Measurements from ENCODE around the gene SLC25A10.
"Not testable (repeated sequence)": the region's sequence is repeated elsewhere in the genome, so short reads cannot be mapped to it uniquely, and the experiment has no call there.

The SLC25A10 gene

GRCh38 chr17:81675515-81676221 lies 36.4 kb upstream of the SLC25A10 start:
- H3K27ac ChIP-seq (ENCODE audit: low read depth, low read length); H3K27me3 ChIP-seq (ENCODE audit: control insufficient read depth in 1 of 2, insufficient read depth in 2 of 2, low read length in 2 of 2); H3K9me3 ChIP-seq (ENCODE audit: control insufficient read depth in 1 of 2, low read length in 2 of 2); H3K4me1 ChIP-seq (ENCODE audit: control insufficient read depth in 1 of 2, insufficient read depth in 2 of 2, low read length in 2 of 2); H3K4me3 ChIP-seq (ENCODE audit: low read depth in 1 of 2, low read length in 2 of 2); H3K9ac ChIP-seq (ENCODE audit: low read depth in 1 of 2, low read length in 2 of 2): not testable (repeated sequence)
- peaks cover 15 to 36% of the 10 kb centered on the region in 2 donors for H3K36me3 ChIP-seq (ENCODE audit: control insufficient read depth in 1 of 2, insufficient read depth in 2 of 2, low read length in 2 of 2)

- Histone ChIP-seq H3K27ac (ENCODE audit: low read depth, low read length) (no peak overlapping the region), H3K4me1 (ENCODE audit: control insufficient read depth in 1 of 2, insufficient read depth in 2 of 2, low read length in 2 of 2) (no peaks in the 10 kb centered on the region), H3K36me3 (ENCODE audit: control insufficient read depth in 1 of 2, insufficient read depth in 2 of 2, low read length in 2 of 2) (peaks cover 6 to 30% of the 10 kb centered on the region in 2 donors), H3K9ac (ENCODE audit: low read depth in 1 of 2, low read length in 2 of 2) (no peak overlapping the region), H3K4me3 (ENCODE audit: low read depth in 1 of 2, low read length in 2 of 2) (no peak overlapping the region), H3K27me3 (ENCODE audit: control insufficient read depth in 1 of 2, insufficient read depth in 2 of 2, low read length in 2 of 2) (no peaks in the 10 kb centered on the region), H3K9me3 (ENCODE audit: control insufficient read depth in 1 of 2, low read length in 2 of 2) (no peaks in the 10 kb centered on the region)
These were observed 35.2 kb upstream of the SLC25A10 start for GRCh38 chr17:81676906-81677305.

GRCh38 chr17:81680150-81680549 lies 31.9 kb upstream of the SLC25A10 start:
- no peaks in the 10 kb centered on the region for H3K27me3 ChIP-seq (ENCODE audit: control insufficient read depth in 1 of 2, insufficient read depth in 2 of 2, low read length in 2 of 2)
- H3K9me3 ChIP-seq (ENCODE audit: control insufficient read depth in 1 of 2, low read length in 2 of 2): no peaks in the 10 kb centered on the region
- peaks cover 8 to 18% of the 10 kb centered on the region in 2 donors for H3K4me1 ChIP-seq (ENCODE audit: control insufficient read depth in 1 of 2, insufficient read depth in 2 of 2, low read length in 2 of 2)
- no peak overlapping the region for H3K27ac ChIP-seq (ENCODE audit: low read depth, low read length)
- H3K36me3 ChIP-seq (ENCODE audit: control insufficient read depth in 1 of 2, insufficient read depth in 2 of 2, low read length in 2 of 2): peaks cover 3 to 4% of the 10 kb centered on the region in 2 donors
- H3K9ac ChIP-seq (ENCODE audit: low read depth in 1 of 2, low read length in 2 of 2): no peak overlapping the region
- H3K4me3 ChIP-seq (ENCODE audit: low read depth in 1 of 2, low read length in 2 of 2): no peak overlapping the region

GRCh38 chr17:81681672-81682071 lies 30.4 kb upstream of the SLC25A10 start:
- peaks cover 14 to 23% of the 10 kb centered on the region in 2 donors for H3K4me1 ChIP-seq (ENCODE audit: control insufficient read depth in 1 of 2, insufficient read depth in 2 of 2, low read length in 2 of 2)

GRCh38 chr17:81682565-81683207 lies 29.4 kb upstream of the SLC25A10 start:
- H3K36me3 ChIP-seq (ENCODE audit: control insufficient read depth in 1 of 2, insufficient read depth in 2 of 2, low read length in 2 of 2): peaks cover 23 to 26% of the 10 kb centered on the region in 2 donors
- no peak overlapping the region for H3K27ac ChIP-seq (ENCODE audit: low read depth, low read length)
- peak overlapping the region; percentile 89 to 92 for H3K4me3 ChIP-seq (ENCODE audit: low read depth in 1 of 2, low read length in 2 of 2)
- no peaks in the 10 kb centered on the region for H3K9me3 ChIP-seq (ENCODE audit: control insufficient read depth in 1 of 2, low read length in 2 of 2)
- H3K4me1 ChIP-seq (ENCODE audit: control insufficient read depth in 1 of 2, insufficient read depth in 2 of 2, low read length in 2 of 2): peaks cover 14 to 23% of the 10 kb centered on the region in 2 donors
- peak overlapping the region; percentile 83 to 85 for H3K9ac ChIP-seq (ENCODE audit: low read depth in 1 of 2, low read length in 2 of 2)
- H3K27me3 ChIP-seq (ENCODE audit: control insufficient read depth in 1 of 2, insufficient read depth in 2 of 2, low read length in 2 of 2): no peaks in the 10 kb centered on the region

More at GRCh38 chr17:81681672-81682071, 30.4 kb upstream of the SLC25A10 start:
- H3K36me3 ChIP-seq (ENCODE audit: control insufficient read depth in 1 of 2, insufficient read depth in 2 of 2, low read length in 2 of 2): peaks cover 14 to 16% of the 10 kb centered on the region in 2 donors
- no peaks in the 10 kb centered on the region for H3K27me3 ChIP-seq (ENCODE audit: control insufficient read depth in 1 of 2, insufficient read depth in 2 of 2, low read length in 2 of 2)
- no peak overlapping the region for H3K9ac ChIP-seq (ENCODE audit: low read depth in 1 of 2, low read length in 2 of 2)
- no peak overlapping the region for H3K27ac ChIP-seq (ENCODE audit: low read depth, low read length)
- no peaks in the 10 kb centered on the region for H3K9me3 ChIP-seq (ENCODE audit: control insufficient read depth in 1 of 2, low read length in 2 of 2)
- H3K4me3 ChIP-seq (ENCODE audit: low read depth in 1 of 2, low read length in 2 of 2): no peak overlapping the region

DNA sequence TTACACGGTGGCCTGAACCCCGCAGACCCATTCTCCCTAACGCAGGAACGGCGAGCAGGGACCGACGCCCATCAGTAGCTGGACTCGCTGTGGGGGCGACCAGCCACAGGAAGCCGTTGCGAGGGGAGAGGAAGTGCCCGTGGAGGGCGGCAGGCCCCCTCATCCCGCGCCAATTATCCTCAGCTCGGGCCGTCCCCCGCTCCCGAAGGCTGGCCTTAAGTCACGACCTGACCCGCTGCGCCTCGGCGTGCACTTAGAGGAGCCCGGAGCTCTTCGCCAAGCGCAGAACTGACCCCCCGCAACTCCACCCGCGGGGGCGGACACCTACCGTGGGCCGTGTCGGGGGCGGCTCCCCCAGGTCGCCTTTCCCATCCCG lies 28.9 kb upstream of the SLC25A10 start:
- Histone ChIP-seq H3K4me3 (ENCODE audit: low read depth in 1 of 2, low read length in 2 of 2) (peak overlapping the region; percentile 89 to 92), H3K4me1 (ENCODE audit: control insufficient read depth in 1 of 2, insufficient read depth in 2 of 2, low read length in 2 of 2) (peaks cover 14 to 23% of the 10 kb centered on the region in 2 donors), H3K36me3 (ENCODE audit: control insufficient read depth in 1 of 2, insufficient read depth in 2 of 2, low read length in 2 of 2) (peaks cover 23 to 31% of the 10 kb centered on the region in 2 donors), H3K27ac (ENCODE audit: low read depth, low read length) (peak overlapping the region; percentile 32), H3K27me3 (ENCODE audit: control insufficient read depth in 1 of 2, insufficient read depth in 2 of 2, low read length in 2 of 2) (no peaks in the 10 kb centered on the region), H3K9me3 (ENCODE audit: control insufficient read depth in 1 of 2, low read length in 2 of 2) (no peaks in the 10 kb centered on the region), H3K9ac (ENCODE audit: low read depth in 1 of 2, low read length in 2 of 2) (peak overlapping the region; percentile 83 to 85)

DNA sequence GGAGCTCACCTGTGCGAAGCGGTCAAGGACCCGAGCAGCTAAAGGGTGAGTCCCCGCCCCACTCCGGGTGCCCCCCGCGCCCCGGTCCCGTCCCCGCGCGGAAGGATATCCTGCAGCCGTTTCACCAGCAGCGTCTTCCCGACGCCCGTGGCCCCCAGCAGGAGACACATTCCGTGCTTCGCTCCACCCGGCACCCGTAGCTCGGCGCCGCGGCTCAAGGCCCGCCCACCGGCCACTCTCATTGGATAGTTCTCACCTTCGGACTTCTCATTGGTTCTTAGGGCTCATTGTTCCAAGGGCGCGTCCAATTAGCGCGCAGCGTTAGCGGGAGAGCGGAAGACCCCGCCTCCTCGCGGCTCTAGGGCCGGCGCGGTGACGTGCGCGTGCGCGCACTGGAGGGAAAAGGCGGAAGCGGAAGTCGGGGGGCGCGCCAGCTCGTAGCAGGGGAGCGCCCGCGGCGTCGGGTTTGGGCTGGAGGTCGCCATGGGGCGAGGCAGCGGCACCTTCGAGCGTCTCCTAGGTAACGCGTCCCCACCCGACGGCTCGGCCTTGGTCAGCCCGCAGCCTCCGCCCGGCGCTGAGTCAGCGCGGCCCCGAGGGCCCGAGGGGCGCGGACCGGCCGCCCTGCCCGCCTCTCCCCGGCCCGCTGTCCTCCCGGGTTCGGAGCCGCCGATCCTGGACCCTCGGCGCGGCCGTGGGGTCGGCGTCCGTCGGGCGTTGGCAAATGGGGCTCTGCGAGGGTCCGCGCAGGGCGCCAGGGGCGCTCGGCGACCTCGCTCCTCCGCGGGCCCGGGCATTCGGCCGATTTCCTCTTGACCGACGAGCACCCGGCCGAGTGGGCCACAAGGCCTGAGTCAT lies 28.3 kb upstream of the SLC25A10 start, which contains the start of the genes ARL16 and HGS:
Gene ARL16, minus strand, starts transcription at position 214 of the 858 bp plus-strand sequence. Its CDS starts 44 bp downstream, at position 170.
Gene HGS, plus strand, starts transcription at position 428 of the 858 bp plus-strand sequence. Its CDS starts 56 bp downstream, at position 484.
- peak within 1 kb of the TSS; percentile 85 to 88 for H3K9ac ChIP-seq (ENCODE audit: low read depth in 1 of 2, low read length in 2 of 2)
- peak within 1 kb of the TSS; percentile 35 for H3K27ac ChIP-seq (ENCODE audit: low read depth, low read length)
- peak within 1 kb of the TSS; percentile 92 for H3K4me3 ChIP-seq (ENCODE audit: low read depth in 1 of 2, low read length in 2 of 2)
- peaks cover 14 to 23% of the 10 kb centered on the region in 2 donors for H3K4me1 ChIP-seq (ENCODE audit: control insufficient read depth in 1 of 2, insufficient read depth in 2 of 2, low read length in 2 of 2)
- no peaks in the 10 kb centered on the region for H3K27me3 ChIP-seq (ENCODE audit: control insufficient read depth in 1 of 2, insufficient read depth in 2 of 2, low read length in 2 of 2)
- no peaks in the 10 kb centered on the region for H3K9me3 ChIP-seq (ENCODE audit: control insufficient read depth in 1 of 2, low read length in 2 of 2)
- H3K36me3 ChIP-seq (ENCODE audit: control insufficient read depth in 1 of 2, insufficient read depth in 2 of 2, low read length in 2 of 2): peaks cover 27 to 37% of the 10 kb centered on the region in 2 donors

DNA sequence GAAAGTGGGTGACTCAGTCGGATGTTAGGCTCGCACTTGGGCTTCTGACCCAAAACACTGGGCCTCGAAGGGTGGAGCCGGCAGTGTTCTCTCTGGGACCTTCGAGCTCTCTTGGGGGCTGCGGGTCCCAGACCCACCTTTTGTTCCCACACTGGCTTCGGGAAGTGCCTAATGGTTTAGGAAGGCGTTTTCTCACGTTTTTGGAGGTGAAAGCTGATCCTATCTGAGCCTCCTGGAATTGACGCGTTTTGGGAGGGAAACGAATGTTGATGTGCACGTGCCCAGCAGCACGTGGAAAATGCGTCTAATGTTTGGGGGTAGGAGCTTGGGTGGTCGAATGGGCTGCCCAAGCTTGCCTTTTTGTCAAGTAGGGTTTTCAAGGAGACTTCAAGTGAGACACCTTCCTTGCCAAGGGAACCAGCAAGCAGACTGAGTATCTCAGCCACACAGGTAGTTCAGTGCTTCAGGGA lies 27.6 kb upstream of the SLC25A10 start:
- Histone ChIP-seq H3K9ac (ENCODE audit: low read depth in 1 of 2, low read length in 2 of 2) (peak overlapping the region; percentile 84 to 88), H3K27ac (ENCODE audit: low read depth, low read length) (peak overlapping the region; percentile 35), H3K4me1 (ENCODE audit: control insufficient read depth in 1 of 2, insufficient read depth in 2 of 2, low read length in 2 of 2) (peaks cover 14 to 23% of the 10 kb centered on the region in 2 donors), H3K36me3 (ENCODE audit: control insufficient read depth in 1 of 2, insufficient read depth in 2 of 2, low read length in 2 of 2) (peaks cover 28 to 44% of the 10 kb centered on the region in 2 donors), H3K9me3 (ENCODE audit: control insufficient read depth in 1 of 2, low read length in 2 of 2) (no peaks in the 10 kb centered on the region), H3K27me3 (ENCODE audit: control insufficient read depth in 1 of 2, insufficient read depth in 2 of 2, low read length in 2 of 2) (no peaks in the 10 kb centered on the region), H3K4me3 (ENCODE audit: low read depth in 1 of 2, low read length in 2 of 2) (peak overlapping the region; percentile 92)

- H3K36me3 ChIP-seq (ENCODE audit: control insufficient read depth in 1 of 2, insufficient read depth in 2 of 2, low read length in 2 of 2): peaks cover 25 to 50% of the 10 kb centered on the region in 2 donors
- H3K9me3 ChIP-seq (ENCODE audit: control insufficient read depth in 1 of 2, low read length in 2 of 2): no peaks in the 10 kb centered on the region
- peaks cover 14 to 23% of the 10 kb centered on the region in 2 donors for H3K4me1 ChIP-seq (ENCODE audit: control insufficient read depth in 1 of 2, insufficient read depth in 2 of 2, low read length in 2 of 2)
- peak overlapping the region; percentile 84 to 88 for H3K9ac ChIP-seq (ENCODE audit: low read depth in 1 of 2, low read length in 2 of 2)
- peak overlapping the region; percentile 92 for H3K4me3 ChIP-seq (ENCODE audit: low read depth in 1 of 2, low read length in 2 of 2)
- no peaks in the 10 kb centered on the region for H3K27me3 ChIP-seq (ENCODE audit: control insufficient read depth in 1 of 2, insufficient read depth in 2 of 2, low read length in 2 of 2)
- H3K27ac ChIP-seq (ENCODE audit: low read depth, low read length): no peak overlapping the region
These were observed 27.0 kb upstream of the SLC25A10 start for GRCh38 chr17:81685108-81685507.

All from duodenal mucosa (tissue), 2 donors.